CD4-positive, alpha-beta T cell treated with Interleukin-15 for 4 hours (primary cell): Measurements from ENCODE around the gene TAOK1.

Experiments used
- DNase-seq: peaks from one replicate; pipeline ENCODE4 v3.0.0-alpha.2; 2020; ENCODE audit warnings: low spot score

The TAOK1 gene

GRCh38 chr17:29595943-29596774 is 206.0 kb downstream of the TAOK1 start:
- DNase-seq, result no peak

DNA sequence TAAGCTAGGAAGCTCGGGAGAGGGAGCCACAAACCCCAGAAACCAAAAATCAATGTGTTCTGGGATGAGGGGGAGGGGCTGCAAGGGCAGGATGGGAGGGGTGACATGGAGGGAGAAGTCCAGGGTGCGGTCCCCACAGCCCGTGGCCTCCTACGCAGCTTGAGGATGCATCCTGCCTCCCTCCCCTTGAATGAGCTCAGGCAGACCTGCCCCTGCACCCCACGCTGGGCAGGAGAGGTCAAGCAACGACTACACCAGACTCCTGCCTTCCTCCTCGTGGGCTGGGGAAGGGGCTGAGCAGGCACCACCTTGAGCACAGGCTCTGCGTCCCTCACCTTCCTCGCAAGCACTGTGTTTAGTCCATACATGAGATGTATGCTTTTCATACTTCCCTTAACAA is 206.6 kb downstream of the TAOK1 start:
- DNase-seq, result no peak

DNA sequence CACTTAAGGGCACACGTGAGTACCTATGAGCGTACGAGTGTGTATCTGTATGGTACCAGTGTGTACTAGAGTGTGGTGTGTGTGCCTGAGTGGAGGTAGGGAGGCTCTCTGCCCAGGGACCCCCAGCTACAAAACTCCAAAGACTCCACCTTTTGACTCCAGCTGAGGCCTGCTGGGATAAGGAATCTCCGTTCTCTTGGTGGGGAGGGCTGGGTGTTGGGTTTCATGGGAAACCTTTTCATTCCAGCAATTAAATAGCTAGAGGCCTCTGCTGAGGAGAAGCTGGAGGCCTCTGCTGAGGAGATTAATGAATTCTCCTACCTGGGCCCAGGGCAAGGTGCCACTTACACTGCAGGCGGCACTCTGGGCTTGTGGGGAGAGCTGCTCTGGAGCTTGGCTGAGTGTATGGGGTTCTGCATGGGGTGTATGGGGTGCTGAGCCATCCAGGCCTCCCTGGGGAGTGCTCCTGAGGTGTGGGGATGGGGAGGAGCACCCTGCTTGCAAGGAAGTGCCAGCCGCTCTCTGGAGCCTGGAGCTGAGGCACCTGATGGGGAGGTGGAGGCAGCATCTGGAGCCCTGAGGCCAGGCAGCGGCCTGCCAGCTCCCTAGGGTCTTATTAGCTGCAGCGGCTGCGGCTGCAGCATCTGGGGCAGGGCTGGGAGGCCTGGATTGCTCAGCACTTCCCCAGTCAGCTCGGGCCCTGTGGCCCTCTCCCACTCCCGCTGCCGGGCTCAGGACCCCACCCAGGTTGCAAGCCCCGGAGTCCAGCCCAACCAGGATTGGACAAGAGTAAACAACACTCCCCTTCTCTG is 207.4 kb downstream of the TAOK1 start:
- DNase-seq, result no peak
